ENCODE data around the gene DGKB.

DNA sequence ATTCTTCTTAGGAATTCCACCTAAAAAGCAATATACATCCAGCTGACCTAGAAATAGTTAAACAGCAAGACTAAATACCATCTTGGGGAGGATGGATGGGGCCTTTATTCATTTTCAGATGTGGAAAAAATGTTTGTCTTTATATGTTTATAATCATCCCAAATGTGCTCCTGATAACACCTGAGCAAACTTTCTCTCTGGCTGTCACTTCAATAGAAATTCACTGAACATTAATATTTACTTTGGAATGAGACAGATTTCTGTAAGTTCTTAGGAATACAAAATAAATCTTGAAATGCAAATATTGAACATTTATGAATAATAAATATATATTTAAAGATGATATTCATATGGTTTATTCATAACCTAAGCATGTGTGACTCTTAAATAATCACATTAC lies 185.4 kb downstream of the DGKB start:
- TF ChIP-seq EGR1 (IDR thresholded peaks at IDR 0.05) (no peak), ZBTB7A (IDR thresholded peaks at IDR 0.05; ENCODE audit: low read depth) (no peak), TEAD4 (IDR thresholded peaks at IDR 0.05) (no peak), EP300 (IDR thresholded peaks at IDR 0.05; ENCODE audit: borderline replicate concordance) (no peak), TAF1 (IDR thresholded peaks at IDR 0.05; ENCODE audit: low read depth) (no peak), FOXM1 (IDR thresholded peaks at IDR 0.05; ENCODE audit: borderline replicate concordance, low read depth) (no peak), NFIC (IDR thresholded peaks at IDR 0.05) (no peak), YY1 (IDR thresholded peaks at IDR 0.05; ENCODE audit: low read depth) (no peak)
- TF ChIP-seq, protein P1, sequence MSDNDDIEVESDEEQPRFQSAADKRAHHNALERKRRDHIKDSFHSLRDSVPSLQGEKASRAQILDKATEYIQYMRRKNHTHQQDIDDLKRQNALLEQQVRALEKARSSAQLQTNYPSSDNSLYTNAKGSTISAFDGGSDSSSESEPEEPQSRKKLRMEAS (IDR thresholded peaks at IDR 0.05): no peak

All from Ishikawa (cell line).